LNCaP clone FGC (cell line): ENCODE data around the gene JUN.

Source experiments
- DNase-seq: peaks from one replicate; pipeline ENCODE4 v3.0.0-alpha.2; 2011; ENCODE audit warnings: low read depth
- H3K4me3 ChIP-seq: 2 replicates; pipeline ENCODE4 v1.5.1; 2011; ENCODE audit warnings: mild to moderate bottlenecking, low read depth, low read length, control low read depth
- TF ChIP-seq, protein P1 (sequence below): IDR thresholded peaks from 2 replicates; pipeline ENCODE4 v1.5.1; 2012; ENCODE audit warnings: mild to moderate bottlenecking; ENCODE audit not compliant: control insufficient read depth, insufficient read depth; ENCODE audit errors: extremely low read depth

The JUN gene

DNA sequence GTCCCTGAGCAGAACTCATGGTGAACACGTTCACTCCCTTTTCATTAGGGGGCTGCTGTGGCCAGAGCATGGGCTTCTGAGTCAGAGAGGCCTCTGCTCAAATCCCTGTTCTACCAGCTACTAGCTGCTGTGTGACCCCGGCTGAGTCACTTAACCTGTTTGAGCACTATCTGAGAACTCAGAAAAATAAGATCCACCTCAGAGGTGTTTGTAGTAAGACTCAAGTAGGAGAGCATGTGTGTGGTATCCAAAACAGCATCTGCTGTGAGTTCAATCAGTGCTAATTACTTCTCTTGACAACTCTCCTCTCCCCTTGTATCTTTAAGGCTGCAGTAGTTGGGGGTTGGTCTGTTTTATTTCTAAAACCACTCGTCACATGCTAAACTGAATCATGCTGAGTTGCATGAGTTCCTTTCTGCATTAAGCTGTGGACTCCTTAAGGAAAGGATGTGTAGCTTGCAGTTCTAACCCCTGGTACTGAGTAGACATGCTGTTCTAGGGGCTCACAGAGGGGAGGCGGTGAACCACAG lies 39.7 kb upstream of the JUN start:
- TF ChIP-seq, protein P1, sequence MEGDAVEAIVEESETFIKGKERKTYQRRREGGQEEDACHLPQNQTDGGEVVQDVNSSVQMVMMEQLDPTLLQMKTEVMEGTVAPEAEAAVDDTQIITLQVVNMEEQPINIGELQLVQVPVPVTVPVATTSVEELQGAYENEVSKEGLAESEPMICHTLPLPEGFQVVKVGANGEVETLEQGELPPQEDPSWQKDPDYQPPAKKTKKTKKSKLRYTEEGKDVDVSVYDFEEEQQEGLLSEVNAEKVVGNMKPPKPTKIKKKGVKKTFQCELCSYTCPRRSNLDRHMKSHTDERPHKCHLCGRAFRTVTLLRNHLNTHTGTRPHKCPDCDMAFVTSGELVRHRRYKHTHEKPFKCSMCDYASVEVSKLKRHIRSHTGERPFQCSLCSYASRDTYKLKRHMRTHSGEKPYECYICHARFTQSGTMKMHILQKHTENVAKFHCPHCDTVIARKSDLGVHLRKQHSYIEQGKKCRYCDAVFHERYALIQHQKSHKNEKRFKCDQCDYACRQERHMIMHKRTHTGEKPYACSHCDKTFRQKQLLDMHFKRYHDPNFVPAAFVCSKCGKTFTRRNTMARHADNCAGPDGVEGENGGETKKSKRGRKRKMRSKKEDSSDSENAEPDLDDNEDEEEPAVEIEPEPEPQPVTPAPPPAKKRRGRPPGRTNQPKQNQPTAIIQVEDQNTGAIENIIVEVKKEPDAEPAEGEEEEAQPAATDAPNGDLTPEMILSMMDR, result no peak
- DNase-seq, result no peak

DNA sequence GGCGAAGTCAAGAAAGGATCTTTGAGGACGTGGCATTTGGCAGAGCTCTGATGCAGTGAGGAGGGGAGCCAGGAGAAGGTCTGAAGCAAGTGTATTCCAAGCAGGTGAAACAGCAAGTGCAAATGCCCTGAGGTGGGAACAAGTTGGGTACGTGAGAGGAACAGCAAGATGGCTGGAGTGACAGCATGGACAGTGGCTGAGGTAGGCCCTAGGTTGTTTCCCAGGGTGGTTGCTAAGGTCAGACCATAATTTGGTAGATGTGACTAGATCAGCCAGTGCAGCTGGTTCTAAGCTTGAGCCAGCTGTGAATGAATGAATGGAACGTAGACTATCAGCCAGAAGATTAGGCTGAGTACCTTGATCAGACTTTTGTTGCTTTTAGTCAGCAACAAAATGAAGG lies 37.5 kb upstream of the JUN start:
- DNase-seq, result no peak

More for the DNA sequence above, 39.7 kb upstream of the JUN start:
- no peak overlapping the region for H3K4me3 ChIP-seq

DNA sequence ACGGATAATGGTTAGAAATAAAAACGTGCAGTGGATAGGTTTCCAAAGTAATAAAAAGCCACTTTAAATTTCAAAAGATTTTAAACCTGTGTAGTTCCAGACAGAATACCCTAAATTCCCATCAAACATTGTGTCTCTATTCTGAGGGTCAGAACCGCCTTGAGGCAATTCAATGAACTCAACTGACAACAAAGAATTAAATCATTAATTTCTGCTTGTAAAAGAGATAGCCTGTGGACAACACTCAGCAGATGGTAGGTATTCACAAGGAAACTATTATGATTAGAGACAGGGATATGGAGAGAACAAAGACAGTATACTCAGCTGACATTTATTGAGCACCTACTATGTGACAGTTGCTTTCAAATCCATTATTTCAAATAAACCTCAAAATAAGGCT lies 35.1 kb upstream of the JUN start:
- no peak overlapping the region for H3K4me3 ChIP-seq
- TF ChIP-seq, protein P1, result no peak
- DNase-seq, result no peak

More for the DNA sequence above, 37.5 kb upstream of the JUN start:
- H3K4me3 ChIP-seq, result no peak overlapping the region
- TF ChIP-seq, protein P1, result no peak

DNA sequence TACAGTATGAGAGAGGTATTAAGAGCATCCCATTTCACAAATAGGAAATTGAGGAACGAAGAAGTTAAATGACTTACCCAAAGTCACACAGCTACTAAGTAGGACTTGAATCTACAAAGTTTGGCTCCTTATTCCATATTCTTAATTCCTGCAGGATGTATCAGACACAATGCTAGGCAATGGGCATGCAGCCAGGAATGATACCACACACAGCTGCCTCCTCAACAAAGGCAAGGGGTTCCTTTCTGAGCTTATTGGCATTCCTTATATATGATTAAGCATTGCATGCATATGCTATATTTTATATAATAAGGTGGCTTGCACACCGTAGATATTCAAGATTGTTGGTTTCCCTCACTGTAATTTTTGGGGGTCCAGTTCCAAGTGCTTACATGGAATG lies 34.2 kb upstream of the JUN start:
- TF ChIP-seq, protein P1, result no peak
- H3K4me3 ChIP-seq, result no peak overlapping the region
- DNase-seq, result no peak

DNA sequence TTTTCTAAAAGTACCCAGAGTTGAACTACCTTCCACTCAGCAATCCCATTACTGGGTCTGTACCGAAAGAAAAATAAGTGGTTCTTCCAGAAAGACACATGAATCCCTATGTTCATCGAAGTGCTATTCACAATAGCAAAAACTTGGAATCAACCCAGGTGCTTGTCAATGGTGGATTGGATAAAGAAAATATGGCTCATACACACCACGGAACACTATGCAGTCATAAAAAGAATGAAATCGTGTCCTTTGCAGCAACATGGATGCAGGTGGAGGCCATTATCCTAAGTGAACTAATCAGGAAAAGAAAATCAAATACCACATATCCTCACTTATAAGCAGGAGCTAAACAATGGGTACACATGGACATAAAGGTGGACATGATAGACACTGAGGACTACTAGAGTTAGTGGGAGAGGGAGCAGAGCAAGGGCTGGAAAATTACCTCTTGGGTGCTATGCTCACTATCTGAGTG lies 32.9 kb upstream of the JUN start:
- peak overlapping the region; percentile 57 for H3K4me3 ChIP-seq
- TF ChIP-seq, protein P1, result no peak
- no peak for DNase-seq

DNA sequence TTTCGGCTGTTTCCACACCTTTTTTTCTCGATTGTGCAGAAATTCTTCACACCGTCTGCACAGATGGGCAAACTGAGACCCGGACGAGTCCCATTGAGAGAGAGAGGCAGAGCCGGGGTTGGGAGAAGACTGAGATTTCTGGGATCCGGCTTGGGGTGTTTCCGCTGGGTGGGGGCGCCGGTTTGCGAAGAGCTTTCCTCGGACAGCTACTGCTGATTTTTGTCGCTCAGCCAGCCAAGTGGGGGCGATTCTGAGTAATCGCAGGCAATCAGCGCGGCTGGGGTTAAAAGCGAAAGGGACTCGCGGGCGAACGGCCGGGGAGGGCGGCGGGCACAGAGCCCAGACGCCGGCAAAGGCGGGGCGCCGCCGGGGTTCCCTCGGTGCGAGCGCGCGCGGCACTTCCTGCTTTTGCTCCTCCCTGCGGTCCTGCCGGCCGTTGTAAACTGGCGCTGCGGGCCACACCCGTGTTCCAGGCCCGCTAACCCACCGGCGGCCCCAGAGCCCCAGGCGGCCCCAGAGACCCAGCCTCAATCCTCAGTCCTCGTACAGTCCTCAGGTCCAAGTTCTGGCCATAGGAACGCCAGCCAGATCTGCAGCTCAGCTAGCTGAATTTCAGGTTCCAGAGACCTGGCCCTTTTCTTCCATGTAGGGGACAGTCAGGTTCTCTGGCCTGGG lies 32.4 kb upstream of the JUN start:
- TF ChIP-seq, protein P1, result 0 out of 2 replicates have a peak, but pooled peaks have one; percentile 2
- H3K4me3 ChIP-seq, result peak overlapping the region; percentile 57
- no peak for DNase-seq

DNA sequence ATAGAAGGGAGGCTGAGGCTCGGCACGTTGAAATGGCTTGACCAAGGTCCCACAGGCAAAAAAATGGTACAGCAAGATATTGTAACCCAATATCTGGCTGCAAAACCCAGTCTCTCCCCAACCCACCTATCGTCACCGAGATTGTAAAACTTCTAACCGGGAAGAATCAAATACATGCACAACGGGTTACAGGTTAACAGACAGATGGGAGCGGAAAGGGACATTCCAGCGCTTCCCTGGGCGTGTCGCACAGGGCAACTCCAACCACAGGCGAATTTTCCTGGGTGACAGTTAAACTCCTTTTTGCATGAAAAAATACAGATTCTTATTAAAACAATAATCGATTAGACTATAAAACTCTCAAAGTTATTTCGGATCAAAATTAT lies 31.8 kb upstream of the JUN start:
- TF ChIP-seq, protein P1, result no peak
- H3K4me3 ChIP-seq, result peak overlapping the region; percentile 57
- no peak for DNase-seq
